GM23338 (cell line): Measurements from ENCODE around the gene MAST3. TPM values are rescaled to one million over a fixed set of nuclear protein-coding genes. Genes with fewer than 3 reads are reported as not detected.

Experiments
- ATAC-seq: fragments of 200-7000 bp; cut with Tn5 transposase; 3 replicates; pipeline ENCODE4 v1.9.1; 2020
- DNase-seq: peaks from one replicate; pipeline ENCODE4 v3.0.0-alpha.2; 2015; ENCODE audit warnings: low spot score
- H2AFZ ChIP-seq: fragments of 200-600 bp; sonication (generic); 2 replicates; pipeline ENCODE4 v1.8.0; 2016; ENCODE audit warnings: antibody characterized with exemption, mild to moderate bottlenecking, moderate library complexity
- H3F3A ChIP-seq: fragments of 200-600 bp; sonication (generic); replicated peaks from 2 replicates; pipeline ENCODE4 v1.8.0; 2017; ENCODE audit warnings: antibody characterized with exemption, mixed run types, low read depth
- H3K27ac ChIP-seq: fragments of 200-600 bp; sonication (generic); 2 replicates; pipeline ENCODE4 v1.6.1; 2016; ENCODE audit warnings: low read depth
- H3K27me3 ChIP-seq: fragments of 200-600 bp; sonication (generic); 2 replicates; pipeline ENCODE4 v1.8.0; 2016; ENCODE audit warnings: mild to moderate bottlenecking, mixed run types, moderate library complexity; ENCODE audit not compliant: insufficient read depth
- H3K36me3 ChIP-seq: fragments of 200-600 bp; sonication (generic); 2 replicates; pipeline ENCODE4 v1.8.0; 2016; ENCODE audit warnings: mild to moderate bottlenecking; ENCODE audit not compliant: insufficient read depth
- H3K4me1 ChIP-seq: fragments of 200-600 bp; sonication (generic); 2 replicates; pipeline ENCODE4 v1.8.0; 2016; ENCODE audit warnings: mild to moderate bottlenecking, moderate library complexity; ENCODE audit not compliant: insufficient read depth
- H3K4me2 ChIP-seq: fragments of 200-600 bp; sonication (generic); 2 replicates; pipeline ENCODE4 v1.7.1; 2017; ENCODE audit warnings: mixed run types
- H3K4me3 ChIP-seq: fragments of 200-600 bp; sonication (generic); 2 replicates; pipeline ENCODE4 v1.6.1; 2016; ENCODE audit warnings: mixed run types
- H3K79me2 ChIP-seq: fragments of 200-600 bp; sonication (generic); replicated peaks from 2 replicates; pipeline ENCODE4 v1.8.0; 2017; ENCODE audit warnings: mild to moderate bottlenecking; ENCODE audit not compliant: insufficient read depth
- H3K9me2 ChIP-seq: fragments of 200-600 bp; sonication (generic); 2 replicates; pipeline ENCODE4 v1.8.0; 2017; ENCODE audit not compliant: insufficient read depth
- H4K20me1 ChIP-seq: fragments of 200-600 bp; sonication (generic); replicated peaks from 2 replicates; pipeline ENCODE4 v1.8.0; 2017; ENCODE audit warnings: mild to moderate bottlenecking; ENCODE audit not compliant: insufficient read depth
- H3K27ac Mint-ChIP-seq: 2 replicates; pipeline ENCODE4 v1.8.0; 2020; ENCODE audit warnings: inconsistent platforms, mild to moderate bottlenecking, moderate library complexity, mixed read lengths
- H3K27me3 Mint-ChIP-seq: 3 replicates; pipeline ENCODE4 v1.8.0; 2022; ENCODE audit warnings: low read depth, mild to moderate bottlenecking, moderate library complexity, mixed read lengths, inconsistent platforms; ENCODE audit not compliant: insufficient read depth, poor library complexity
- H3K36me3 Mint-ChIP-seq: 3 replicates; pipeline ENCODE4 v1.8.0; 2021; ENCODE audit warnings: low read depth, mild to moderate bottlenecking, inconsistent platforms, moderate library complexity, mixed read lengths
- H3K4me1 Mint-ChIP-seq: 3 replicates; pipeline ENCODE4 v1.8.0; 2020; ENCODE audit warnings: mild to moderate bottlenecking, inconsistent platforms, mixed read lengths
- H3K4me3 Mint-ChIP-seq: 3 replicates; pipeline ENCODE4 v1.8.0; 2021; ENCODE audit warnings: moderate library complexity, mild to moderate bottlenecking, inconsistent platforms, mixed read lengths
- H3K9me3 Mint-ChIP-seq: 3 replicates; pipeline ENCODE4 v1.8.0; 2020; ENCODE audit warnings: moderate library complexity, mild to moderate bottlenecking, inconsistent platforms, mixed read lengths
- JUNB ChIP-seq: IDR thresholded peaks from one replicate; pipeline ENCODE4 v1.6.1; 2016; ENCODE audit warnings: antibody characterized with exemption; ENCODE audit not compliant: unreplicated experiment
- POLR2AphosphoS5 ChIP-seq: IDR thresholded peaks from 2 replicates; pipeline ENCODE4 v1.6.1; 2016; ENCODE audit warnings: antibody characterized with exemption, low read depth
- STAT1 ChIP-seq: IDR thresholded peaks from one replicate; pipeline ENCODE4 v1.6.1; 2016; ENCODE audit warnings: antibody characterized with exemption; ENCODE audit not compliant: unreplicated experiment
- ZNF114 ChIP-seq: fragments of 250-450 bp; sonication (Bioruptor Pico); IDR thresholded peaks from 2 replicates; pipeline ENCODE4 v1.5.0; 2020; ENCODE audit warnings: mild to moderate bottlenecking, moderate library complexity
- ZNF331 ChIP-seq: fragments of 250-450 bp; sonication (Bioruptor Pico); IDR thresholded peaks from 2 replicates; pipeline ENCODE4 v1.5.0; 2020; ENCODE audit warnings: low read depth, mild to moderate bottlenecking, moderate library complexity
- ZNF462 ChIP-seq: fragments of 250-450 bp; sonication (Bioruptor Pico); IDR thresholded peaks from 2 replicates; pipeline ENCODE4 v1.5.0; 2020; ENCODE audit warnings: mild to moderate bottlenecking, moderate library complexity
- polyA plus RNA-seq: library from polyadenylated mRNA; unstranded; fragments of >200 nt; fragmentation: Nextera tagmentation; extraction: Ambion mirVana; gene quantifications from 2 replicates; pipeline ENCODE4 v1.2.1, GENCODE V29; 2016
- total RNA-seq: library from RNA; depleted of rRNA; stranded (reverse); fragments of >200 nt; shearing (Covaris generic); gene quantifications from 2 replicates; pipeline ENCODE4 v1.2.3, GENCODE V29; 2014
- TF ChIP-seq, protein P1 (sequence below): IDR thresholded peaks from one replicate; pipeline ENCODE4 v1.6.1; 2018; ENCODE audit warnings: antibody characterized with exemption; ENCODE audit not compliant: unreplicated experiment
- TF ChIP-seq, protein P2 (sequence below): IDR thresholded peaks from 2 replicates; pipeline ENCODE4 v1.6.1; 2016; ENCODE audit warnings: antibody characterized with exemption

The MAST3 gene
- total and polyA plus RNA-seq, 2 experiments from 2014 or later: 5.6 to 8.8 TPM

DNA sequence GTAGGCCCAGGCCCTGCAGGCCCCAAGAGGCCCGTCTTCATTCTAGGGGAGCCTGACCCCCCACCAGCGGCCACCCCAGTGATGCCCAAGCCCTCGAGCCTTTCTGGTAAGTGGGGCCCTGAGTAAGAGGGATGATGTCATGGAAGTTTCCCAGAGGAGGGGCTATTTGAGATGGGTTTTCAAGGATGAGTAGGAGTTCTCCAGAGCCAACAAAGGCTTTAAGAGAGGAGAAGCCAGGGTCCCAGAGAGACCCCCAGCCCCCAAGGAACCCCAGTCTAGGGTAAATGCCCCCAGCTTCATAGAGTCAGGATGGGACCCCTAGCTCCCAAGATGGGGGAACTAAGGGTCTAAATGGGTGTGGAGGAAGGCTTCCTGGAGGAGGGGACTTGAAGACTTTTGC is 46.3 kb downstream of the MAST3 start (continued):
- TF ChIP-seq, protein P1, sequence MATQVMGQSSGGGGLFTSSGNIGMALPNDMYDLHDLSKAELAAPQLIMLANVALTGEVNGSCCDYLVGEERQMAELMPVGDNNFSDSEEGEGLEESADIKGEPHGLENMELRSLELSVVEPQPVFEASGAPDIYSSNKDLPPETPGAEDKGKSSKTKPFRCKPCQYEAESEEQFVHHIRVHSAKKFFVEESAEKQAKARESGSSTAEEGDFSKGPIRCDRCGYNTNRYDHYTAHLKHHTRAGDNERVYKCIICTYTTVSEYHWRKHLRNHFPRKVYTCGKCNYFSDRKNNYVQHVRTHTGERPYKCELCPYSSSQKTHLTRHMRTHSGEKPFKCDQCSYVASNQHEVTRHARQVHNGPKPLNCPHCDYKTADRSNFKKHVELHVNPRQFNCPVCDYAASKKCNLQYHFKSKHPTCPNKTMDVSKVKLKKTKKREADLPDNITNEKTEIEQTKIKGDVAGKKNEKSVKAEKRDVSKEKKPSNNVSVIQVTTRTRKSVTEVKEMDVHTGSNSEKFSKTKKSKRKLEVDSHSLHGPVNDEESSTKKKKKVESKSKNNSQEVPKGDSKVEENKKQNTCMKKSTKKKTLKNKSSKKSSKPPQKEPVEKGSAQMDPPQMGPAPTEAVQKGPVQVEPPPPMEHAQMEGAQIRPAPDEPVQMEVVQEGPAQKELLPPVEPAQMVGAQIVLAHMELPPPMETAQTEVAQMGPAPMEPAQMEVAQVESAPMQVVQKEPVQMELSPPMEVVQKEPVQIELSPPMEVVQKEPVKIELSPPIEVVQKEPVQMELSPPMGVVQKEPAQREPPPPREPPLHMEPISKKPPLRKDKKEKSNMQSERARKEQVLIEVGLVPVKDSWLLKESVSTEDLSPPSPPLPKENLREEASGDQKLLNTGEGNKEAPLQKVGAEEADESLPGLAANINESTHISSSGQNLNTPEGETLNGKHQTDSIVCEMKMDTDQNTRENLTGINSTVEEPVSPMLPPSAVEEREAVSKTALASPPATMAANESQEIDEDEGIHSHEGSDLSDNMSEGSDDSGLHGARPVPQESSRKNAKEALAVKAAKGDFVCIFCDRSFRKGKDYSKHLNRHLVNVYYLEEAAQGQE: no peak
- TF ChIP-seq STAT1 (no peak), JUNB (no peak), POLR2AphosphoS5 (no peak)

GRCh38 chr19:18144361-18144760 is 46.8 kb downstream of the MAST3 start:
- H4K20me1 ChIP-seq: no peaks in the 10 kb centered on the region
- no peaks in the 10 kb centered on the region for H3K4me1 Mint-ChIP-seq
- H3K27ac ChIP-seq: no peak overlapping the region
- no peaks in the 10 kb centered on the region for H3K27me3 Mint-ChIP-seq
- no peaks in the 10 kb centered on the region; the same call in 2 of the 3 replicates for H3K9me3 Mint-ChIP-seq
- no peaks in the 10 kb centered on the region for H3K9me2 ChIP-seq
- no peak for TF ChIP-seq ZNF331 (CRISPR knock-in tag)
- TF ChIP-seq ZNF114 (CRISPR knock-in tag): no peak
- TF ChIP-seq, protein P2, sequence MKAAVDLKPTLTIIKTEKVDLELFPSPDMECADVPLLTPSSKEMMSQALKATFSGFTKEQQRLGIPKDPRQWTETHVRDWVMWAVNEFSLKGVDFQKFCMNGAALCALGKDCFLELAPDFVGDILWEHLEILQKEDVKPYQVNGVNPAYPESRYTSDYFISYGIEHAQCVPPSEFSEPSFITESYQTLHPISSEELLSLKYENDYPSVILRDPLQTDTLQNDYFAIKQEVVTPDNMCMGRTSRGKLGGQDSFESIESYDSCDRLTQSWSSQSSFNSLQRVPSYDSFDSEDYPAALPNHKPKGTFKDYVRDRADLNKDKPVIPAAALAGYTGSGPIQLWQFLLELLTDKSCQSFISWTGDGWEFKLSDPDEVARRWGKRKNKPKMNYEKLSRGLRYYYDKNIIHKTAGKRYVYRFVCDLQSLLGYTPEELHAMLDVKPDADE: no peak
- no peak for TF ChIP-seq POLR2AphosphoS5
- no peak for TF ChIP-seq ZNF462
- no peak overlapping the region for H2AFZ ChIP-seq
- no peaks in the 10 kb centered on the region for H3K79me2 ChIP-seq
- peaks cover 35% of the 10 kb centered on the region for H3K36me3 Mint-ChIP-seq
- H3K4me1 ChIP-seq: no peaks in the 10 kb centered on the region
- no peak overlapping the region for H3K4me2 ChIP-seq
- H3K4me3 ChIP-seq: no peak overlapping the region
- no peak overlapping the region for H3K4me3 Mint-ChIP-seq
- DNase-seq (no peak), ATAC-seq (no peak)
- H3K27ac Mint-ChIP-seq: no peak overlapping the region
- peaks cover 6% of the 10 kb centered on the region for H3K36me3 ChIP-seq
- no peaks in the 10 kb centered on the region for H3F3A ChIP-seq
- no peaks in the 10 kb centered on the region for H3K27me3 ChIP-seq
